K562 (cell line): Measurements from ENCODE around the gene CYP24A1.

Experiments used
- BRD9 ChIP-seq: fragments of 450-650 bp; IDR thresholded peaks from 2 replicates; pipeline ENCODE4 v1.6.1; 2018; ENCODE audit warnings: low read depth; ENCODE audit not compliant: partially characterized antibody
- CBX5 ChIP-seq: IDR thresholded peaks from 2 replicates; pipeline ENCODE4 v1.6.1; 2014; ENCODE audit warnings: low read depth, borderline replicate concordance
- CUX1 ChIP-seq: fragments of 200-800 bp; sonication (Bioruptor generic); IDR thresholded peaks from 2 replicates; pipeline ENCODE4 v1.6.1; 2016; ENCODE audit warnings: missing genetic modification characterization, missing compliant biosample characterization
- E2F3 ChIP-seq: fragments of 250-450 bp; sonication (Bioruptor Pico); IDR thresholded peaks from 2 replicates; pipeline ENCODE4 v1.4.0; 2020; ENCODE audit warnings: mild to moderate bottlenecking
- HDAC6 ChIP-seq: IDR thresholded peaks from 2 replicates; pipeline ENCODE4 v1.6.1; 2012; ENCODE audit warnings: low read depth, mild to moderate bottlenecking, control low read depth, inconsistent platforms, low read length, moderate library complexity
- NFE2L1 ChIP-seq: fragments of 450-650 bp; IDR thresholded peaks from 2 replicates; pipeline ENCODE4 v1.6.1; 2016; ENCODE audit warnings: missing genetic modification characterization, low read depth, mild to moderate bottlenecking, missing compliant biosample characterization, moderate library complexity, borderline replicate concordance
- WHSC1 ChIP-seq: IDR thresholded peaks from one replicate; pipeline ENCODE4 v1.6.1; 2012; ENCODE audit warnings: low read length, control low read depth, inconsistent platforms
- ZNF253 ChIP-seq: fragments of 250-450 bp; sonication (Bioruptor Pico); conservative IDR thresholded peaks from 2 replicates; pipeline ENCODE4 v1.6.1; 2021; ENCODE audit warnings: mild to moderate bottlenecking

DNA sequence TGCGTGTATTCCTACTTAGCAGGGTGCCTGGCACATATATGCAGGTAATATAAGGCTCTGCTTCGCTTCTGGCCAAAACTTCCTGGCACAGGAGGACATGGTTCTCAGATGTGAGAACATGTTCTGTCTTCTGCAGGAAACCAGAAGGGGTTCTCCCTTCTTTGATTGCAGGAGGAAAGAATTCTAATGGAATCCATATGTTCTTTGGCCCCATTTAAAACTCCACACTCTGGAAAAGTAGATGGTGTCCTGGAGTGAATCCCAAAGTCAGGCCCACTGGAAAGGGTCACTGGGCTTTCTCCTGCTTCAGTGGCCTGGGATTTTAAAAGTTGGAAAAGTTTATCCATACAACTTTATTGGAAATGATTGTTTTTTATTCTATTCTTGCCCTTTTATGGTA lies 16.4 kb upstream of the CYP24A1 start:
- TF ChIP-seq E2F3 (no peak), HDAC6 (no peak), NFE2L1 (tag) (no peak), CUX1 (no peak), BRD9 (no peak), ZNF253 (no peak), WHSC1 (no peak), CBX5 (no peak)
